Thoracic aorta (tissue), 2 donors: ENCODE data around the gene CDC42BPG. TPM values are rescaled to one million over a fixed set of nuclear protein-coding genes. Genes with fewer than 3 reads are reported as not detected.

Experiments used
- ATAC-seq: fragments of 150-250 bp; one replicate; pipeline ENCODE4 v1.8.0; 2017; ENCODE audit warnings: low read depth; ENCODE audit not compliant: insufficient number of reproducible peaks, low FRiP score
- DNase-seq: peaks from one replicate; pipeline ENCODE4 v3.0.0-alpha.2; 2020; ENCODE audit warnings: low spot score
- H3K27ac ChIP-seq, 2 donors: fragments of 200-600 bp; sonication (generic); 1 replicate in 1 of 2; 2 replicates in 1 of 2; pipeline ENCODE4 v1.5.1; 2016; ENCODE audit warnings: mild to moderate bottlenecking in 2 of 2, moderate library complexity in 2 of 2
- H3K27me3 ChIP-seq: fragments of 200-600 bp; sonication (generic); replicated peaks from 2 replicates; pipeline ENCODE4 v1.6.0; 2016; ENCODE audit warnings: mild to moderate bottlenecking; ENCODE audit not compliant: insufficient read depth
- H3K36me3 ChIP-seq: fragments of 200-600 bp; sonication (generic); one replicate; pipeline ENCODE4 v1.5.1; 2016
- H3K4me1 ChIP-seq, 2 donors: fragments of 200-600 bp; sonication (generic); 1 replicate in 1 of 2; 2 replicates in 1 of 2; pipeline versions ENCODE4 v1.5.1 to v1.6.0; 2016; ENCODE audit warnings: low read depth in 2 of 2, mild to moderate bottlenecking in 1 of 2; ENCODE audit not compliant: control insufficient read depth in 1 of 2
- H3K4me3 ChIP-seq: fragments of 200-600 bp; sonication (generic); 2 replicates; pipeline ENCODE4 v1.5.1; 2016; ENCODE audit warnings: mild to moderate bottlenecking
- H3K9me3 ChIP-seq: fragments of 200-600 bp; sonication (generic); 2 replicates; pipeline ENCODE4 v1.5.1; 2016
- CTCF ChIP-seq: fragments of 200-600 bp; sonication (generic); IDR thresholded peaks from one replicate; pipeline ENCODE4 v1.5.1; 2019; ENCODE audit warnings: antibody characterized with exemption
- total RNA-seq, 2 donors: library from RNA; depleted of rRNA; stranded (reverse); fragments of >200 nt; gene quantifications; one replicate each; pipeline versions ENCODE4 v1.1.0 to v1.2.3, GENCODE V29; 2016

The CDC42BPG gene
- total RNA-seq, 2 donors from 2014 or later = 0.68 to 1.2 TPM

GRCh38 chr11:64784813-64785581 lies 59.5 kb downstream of the CDC42BPG start:
- ATAC-seq (no peak), DNase-seq (no peak)
- H3K27me3 ChIP-seq = no peaks in the 10 kb centered on the region
- H3K4me3 ChIP-seq = no peak overlapping the region
- H3K27ac ChIP-seq = no peak overlapping the region
- no peaks in the 10 kb centered on the region for H3K9me3 ChIP-seq
- no peaks in the 10 kb centered on the region for H3K4me1 ChIP-seq
- no peak for TF ChIP-seq CTCF
- no peaks in the 10 kb centered on the region for H3K36me3 ChIP-seq

- no peaks in the 10 kb centered on the region for H3K9me3 ChIP-seq
- peak within 1 kb of the TSS; percentile 96 for H3K4me3 ChIP-seq
- ATAC-seq = peak; percentile 92
- peak within 1 kb of the TSS; percentile 99 to 100 for H3K27ac ChIP-seq
- H3K4me1 ChIP-seq = peaks cover 31 to 36% of the 10 kb centered on the region in 2 donors
- H3K27me3 ChIP-seq = no peaks in the 10 kb centered on the region
- no peak for TF ChIP-seq CTCF
- DNase-seq = peak; percentile 98
- peaks cover 25% of the 10 kb centered on the region for H3K36me3 ChIP-seq
These were observed 65.8 kb downstream of the CDC42BPG start, which contains the start of gene SF1 for GRCh38 chr11:64778473-64779298. Gene SF1 (minus strand): TSS chr11:64778542. CDS start chr11:64778392, 150 bp downstream.

DNA sequence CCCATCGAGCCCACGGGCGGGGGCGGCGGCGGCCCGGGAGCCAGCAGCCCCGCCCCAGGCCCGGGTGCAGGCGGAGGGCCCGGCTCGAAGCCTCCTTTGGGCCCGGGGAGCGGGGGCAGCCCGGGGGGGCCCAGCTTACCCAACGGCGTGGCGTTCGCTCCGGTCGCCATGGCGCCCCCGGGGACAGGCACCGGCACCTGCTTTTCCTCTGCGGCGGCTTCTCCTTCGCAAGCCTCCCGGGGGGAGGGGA lies 66.3 kb downstream of the CDC42BPG start:
- no peak for TF ChIP-seq CTCF
- Histone ChIP-seq H3K36me3 (peaks cover 30% of the 10 kb centered on the region), H3K9me3 (no peaks in the 10 kb centered on the region), H3K27me3 (no peaks in the 10 kb centered on the region), H3K4me1 (peaks cover 34 to 41% of the 10 kb centered on the region in 2 donors), H3K4me3 (peak overlapping the region; percentile 96), H3K27ac (peak overlapping the region; percentile 99 to 100)
- DNase-seq (no peak), ATAC-seq (no peak)

DNA sequence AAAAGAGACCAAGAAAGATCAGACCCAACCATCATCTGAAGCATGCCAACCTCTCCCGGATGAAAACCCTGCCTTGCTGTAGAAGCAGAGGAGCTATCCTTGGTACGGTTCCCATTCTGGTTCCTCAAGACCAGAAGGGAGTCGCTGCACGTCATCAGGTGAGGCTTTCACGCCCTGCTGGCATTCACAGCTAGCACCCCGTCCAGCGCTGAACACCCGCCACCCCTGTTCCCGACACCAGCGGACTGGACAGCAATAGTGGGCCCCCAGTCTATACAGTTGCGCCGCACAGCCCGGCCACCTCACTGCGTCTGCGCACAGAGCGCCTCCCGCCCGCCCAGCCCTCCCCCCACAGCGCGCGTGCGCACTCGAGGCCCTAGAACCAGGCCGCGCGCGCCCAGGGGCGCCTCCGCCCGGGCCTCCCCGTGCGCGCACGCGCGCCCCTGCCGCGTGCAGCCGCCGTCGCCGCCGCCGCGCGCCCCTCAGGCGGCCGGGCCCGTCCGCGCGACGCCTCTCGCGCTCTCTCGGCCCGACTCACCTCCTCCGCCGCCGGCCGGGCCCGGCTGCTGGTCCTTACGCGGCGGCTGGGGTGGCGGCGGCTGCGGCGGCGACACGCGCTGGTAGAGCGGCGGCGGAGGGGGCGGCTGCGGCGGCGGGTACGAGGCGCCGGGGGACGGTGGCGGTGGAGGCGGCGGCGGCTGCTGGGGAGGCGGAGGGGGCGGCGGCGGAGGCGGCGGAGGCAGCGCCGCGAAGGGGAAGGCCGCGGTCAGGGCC lies 66.8 kb downstream of the CDC42BPG start:
- no peak for TF ChIP-seq CTCF
- peaks cover 39 to 46% of the 10 kb centered on the region in 2 donors for H3K4me1 ChIP-seq

DNA sequence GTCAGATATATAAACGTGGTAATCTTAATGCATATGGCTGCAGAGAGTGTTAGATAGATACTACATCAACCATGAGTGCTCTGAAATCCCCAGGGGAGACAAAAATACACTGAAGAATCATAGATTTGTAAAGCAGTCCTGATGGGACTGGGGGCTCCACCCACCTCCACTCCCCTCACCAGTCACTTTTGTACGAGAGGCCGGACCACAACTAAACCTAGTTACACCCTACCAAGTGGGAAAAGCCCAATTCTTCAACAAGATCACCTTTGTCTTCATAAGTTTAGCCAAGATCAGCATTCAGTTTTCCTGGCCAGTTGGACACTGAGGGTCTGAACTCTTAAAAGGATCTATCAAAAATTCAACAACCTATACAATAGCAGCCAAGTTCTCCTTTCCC lies 67.6 kb downstream of the CDC42BPG start:
- no peak for TF ChIP-seq CTCF
- Histone ChIP-seq H3K9me3 (no peaks in the 10 kb centered on the region), H3K4me1 (peaks cover 42 to 54% of the 10 kb centered on the region in 2 donors), H3K27ac (peak overlapping the region; percentile 30 to 35), H3K27me3 (no peaks in the 10 kb centered on the region), H3K4me3 (peak overlapping the region; percentile 73), H3K36me3 (peaks cover 42% of the 10 kb centered on the region)
- DNase-seq (no peak), ATAC-seq (no peak)

More for the DNA sequence above, 66.8 kb downstream of the CDC42BPG start:
- no peaks in the 10 kb centered on the region for H3K27me3 ChIP-seq
- H3K27ac ChIP-seq = peak overlapping the region; percentile 99 to 100
- DNase-seq (peak; percentile 26), ATAC-seq (no peak)
- no peaks in the 10 kb centered on the region for H3K9me3 ChIP-seq
- H3K4me3 ChIP-seq = peak overlapping the region; percentile 96
- H3K36me3 ChIP-seq = peaks cover 35% of the 10 kb centered on the region
